Sigmoid colon (tissue), 4 donors: Measurements from ENCODE around the gene NOS3.

ENCODE experiments used
- CTCF ChIP-seq, 4 experiments: fragments of 450-650 bp in 3 of 4; fragments of 200-600 bp in 1 of 4; IDR thresholded peaks; one replicate each; pipeline ENCODE4 v1.5.1; 2016 to 2019; ENCODE audit warnings: antibody characterized with exemption in 4 of 4, mild to moderate bottlenecking in 3 of 4, moderate library complexity in 2 of 4
- EP300 ChIP-seq, 4 donors: sonication (generic); formaldehyde crosslinking; IDR thresholded peaks; one replicate each; pipeline ENCODE4 v1.6.1; 2017; ENCODE audit warnings: antibody characterized with exemption in 4 of 4
- POLR2A ChIP-seq, 2 donors: fragments of 450-650 bp; IDR thresholded peaks; one replicate each; pipeline ENCODE4 v1.6.1; 2016; ENCODE audit warnings: antibody characterized with exemption in 2 of 2, mild to moderate bottlenecking in 2 of 2, moderate library complexity in 2 of 2
- POLR2AphosphoS5 ChIP-seq, 4 donors: sonication (generic); formaldehyde crosslinking; IDR thresholded peaks; one replicate each; pipeline ENCODE4 v1.6.1; 2017; ENCODE audit warnings: antibody characterized with exemption in 4 of 4

GRCh38 chr7:151063212-151063561 is 72.4 kb downstream of the NOS3 start:
- TF ChIP-seq CTCF (IDR thresholded peaks at IDR 0.05) (no peak), POLR2A (IDR thresholded peaks at IDR 0.05) (no peak), POLR2AphosphoS5 (IDR thresholded peaks at IDR 0.05) (peak in 1 of 4 donors; percentile 47), EP300 (IDR thresholded peaks at IDR 0.05) (no peak)
